HEK293 (cell line): ENCODE measurements around the gene ABTB2.

Experiments used
- OVOL3 ChIP-seq: fragments of 450-650 bp; formaldehyde crosslinking; IDR thresholded peaks from 2 replicates; pipeline ENCODE4 v1.5.1; 2016; ENCODE audit warnings: missing biosample characterization, missing genetic modification characterization
- ZNF24 ChIP-seq: fragments of 450-650 bp; formaldehyde crosslinking; IDR thresholded peaks from 2 replicates; pipeline ENCODE4 v1.5.1; 2016; ENCODE audit warnings: missing biosample characterization, missing genetic modification characterization
- ZNF274 ChIP-seq, 2 experiments: fragments of 200-500 bp in 1 of 2; fragments of 450-650 bp in 1 of 2; sonication (Bioruptor generic) in 1 of 2; formaldehyde crosslinking in 1 of 2; IDR thresholded peaks; 2 replicates each; pipeline versions ENCODE4 v1.5.1 to v1.6.1; 2014 to 2016; ENCODE audit warnings: borderline replicate concordance in 1 of 2, inconsistent platforms in 1 of 2, low read length in 1 of 2, missing biosample characterization in 1 of 2, missing genetic modification characterization in 1 of 2
- ZNF560 ChIP-seq: fragments of 450-650 bp; formaldehyde crosslinking; IDR thresholded peaks from 2 replicates; pipeline ENCODE4 v1.5.1; 2017; ENCODE audit warnings: missing biosample characterization, missing genetic modification characterization, borderline replicate concordance
- ZNF670 ChIP-seq: fragments of 450-650 bp; formaldehyde crosslinking; IDR thresholded peaks from 2 replicates; pipeline ENCODE4 v1.5.1; 2016; ENCODE audit warnings: missing biosample characterization, missing genetic modification characterization, low read depth
- ZNF830 ChIP-seq: fragments of 450-650 bp; IDR thresholded peaks from 2 replicates; pipeline ENCODE4 v1.5.0; 2018; ENCODE audit warnings: missing biosample characterization, missing genetic modification characterization, low read depth, mild to moderate bottlenecking, moderate library complexity
- TF ChIP-seq, protein P1 (sequence below): fragments of 450-650 bp; formaldehyde crosslinking; IDR thresholded peaks from 2 replicates; pipeline ENCODE4 v1.5.1; 2016; ENCODE audit warnings: missing biosample characterization, missing genetic modification characterization
- TF ChIP-seq, protein P2 (sequence below): fragments of 450-650 bp; formaldehyde crosslinking; IDR thresholded peaks from 2 replicates; pipeline ENCODE4 v1.5.1; 2016; ENCODE audit warnings: missing biosample characterization, missing genetic modification characterization

DNA sequence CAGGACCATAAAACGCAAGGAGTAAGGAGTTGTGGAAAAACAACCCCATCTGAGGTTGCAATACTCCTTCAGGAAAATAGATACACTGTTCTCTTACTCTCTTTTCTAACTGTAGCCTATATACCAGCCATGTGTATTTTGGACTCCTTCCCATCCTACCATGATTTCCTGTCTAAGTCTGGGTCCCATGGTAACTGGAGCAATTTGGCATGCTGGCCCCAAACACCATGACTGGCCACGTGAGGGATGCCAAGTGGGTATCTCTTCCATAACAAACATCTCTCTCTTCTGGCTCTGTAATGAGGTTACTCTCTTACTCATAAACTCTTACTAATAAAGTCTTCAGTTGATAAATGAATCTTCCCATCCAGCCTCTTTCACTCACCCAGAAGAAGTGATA lies 26.5 kb downstream of the ABTB2 start:
- TF ChIP-seq, protein P1, sequence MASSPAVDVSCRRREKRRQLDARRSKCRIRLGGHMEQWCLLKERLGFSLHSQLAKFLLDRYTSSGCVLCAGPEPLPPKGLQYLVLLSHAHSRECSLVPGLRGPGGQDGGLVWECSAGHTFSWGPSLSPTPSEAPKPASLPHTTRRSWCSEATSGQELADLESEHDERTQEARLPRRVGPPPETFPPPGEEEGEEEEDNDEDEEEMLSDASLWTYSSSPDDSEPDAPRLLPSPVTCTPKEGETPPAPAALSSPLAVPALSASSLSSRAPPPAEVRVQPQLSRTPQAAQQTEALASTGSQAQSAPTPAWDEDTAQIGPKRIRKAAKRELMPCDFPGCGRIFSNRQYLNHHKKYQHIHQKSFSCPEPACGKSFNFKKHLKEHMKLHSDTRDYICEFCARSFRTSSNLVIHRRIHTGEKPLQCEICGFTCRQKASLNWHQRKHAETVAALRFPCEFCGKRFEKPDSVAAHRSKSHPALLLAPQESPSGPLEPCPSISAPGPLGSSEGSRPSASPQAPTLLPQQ (tag by site-specific recombination), result no peak
- no peak for TF ChIP-seq ZNF560 (tag by site-specific recombination)
- TF ChIP-seq ZNF24 (tag by site-specific recombination), result no peak
- TF ChIP-seq, protein P2, sequence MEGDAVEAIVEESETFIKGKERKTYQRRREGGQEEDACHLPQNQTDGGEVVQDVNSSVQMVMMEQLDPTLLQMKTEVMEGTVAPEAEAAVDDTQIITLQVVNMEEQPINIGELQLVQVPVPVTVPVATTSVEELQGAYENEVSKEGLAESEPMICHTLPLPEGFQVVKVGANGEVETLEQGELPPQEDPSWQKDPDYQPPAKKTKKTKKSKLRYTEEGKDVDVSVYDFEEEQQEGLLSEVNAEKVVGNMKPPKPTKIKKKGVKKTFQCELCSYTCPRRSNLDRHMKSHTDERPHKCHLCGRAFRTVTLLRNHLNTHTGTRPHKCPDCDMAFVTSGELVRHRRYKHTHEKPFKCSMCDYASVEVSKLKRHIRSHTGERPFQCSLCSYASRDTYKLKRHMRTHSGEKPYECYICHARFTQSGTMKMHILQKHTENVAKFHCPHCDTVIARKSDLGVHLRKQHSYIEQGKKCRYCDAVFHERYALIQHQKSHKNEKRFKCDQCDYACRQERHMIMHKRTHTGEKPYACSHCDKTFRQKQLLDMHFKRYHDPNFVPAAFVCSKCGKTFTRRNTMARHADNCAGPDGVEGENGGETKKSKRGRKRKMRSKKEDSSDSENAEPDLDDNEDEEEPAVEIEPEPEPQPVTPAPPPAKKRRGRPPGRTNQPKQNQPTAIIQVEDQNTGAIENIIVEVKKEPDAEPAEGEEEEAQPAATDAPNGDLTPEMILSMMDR (tag by site-specific recombination), result no peak
- TF ChIP-seq OVOL3, result no peak
- no peak for TF ChIP-seq ZNF830 (tag by site-specific recombination)
- TF ChIP-seq ZNF274 (IDR thresholded peaks at IDR 0.05; ENCODE audit: low read length), result no peak
- no peak for TF ChIP-seq ZNF274 (tag by site-specific recombination; IDR thresholded peaks at IDR 0.05; ENCODE audit: borderline replicate concordance)
- no peak for TF ChIP-seq ZNF670 (tag by site-specific recombination)
